ENCODE measurements around the gene MRPL28.

- TF ChIP-seq CTCF (conservative IDR thresholded peaks at IDR 0.05) (peak; percentile 95), ZFX (IDR thresholded peaks at IDR 0.05) (no peak)
Observed at GRCh38 chr16:361872-362701, 8.3 kb downstream of the MRPL28 start.
